Activated CD4-positive, alpha-beta memory T cell treated with anti-CD3 and anti-CD28 coated beads for 36 hours (primary cell): ENCODE data around the gene TAS1R2. TPM values are rescaled to one million over a fixed set of nuclear protein-coding genes. Genes with fewer than 3 reads are reported as not detected.
"Not testable (repeated sequence)": the region's sequence is repeated elsewhere in the genome, so short reads cannot be mapped to it uniquely, and the experiment has no call there.

Experiments used
- CTCF ChIA-PET: fragments of 350-600 bp; sonication (Branson Sonifier 250); formaldehyde crosslinking; loops from one replicate; lab custom pipeline; 2021; ENCODE audit warnings: antibody characterized with exemption, inconsistent platforms; lab: Charles Lee
- POLR2A ChIA-PET: fragments of 350-600 bp; sonication (Branson Sonifier 250); formaldehyde crosslinking; loops from one replicate; lab custom pipeline; 2021; ENCODE audit warnings: antibody characterized with exemption; lab: Charles Lee
- DNase-seq: peaks from one replicate; pipeline ENCODE4 v3.0.0-alpha.2; 2020
- H3K27ac Mint-ChIP-seq: one replicate; pipeline ENCODE4 v1.8.0; 2021; ENCODE audit warnings: mixed read lengths
- H3K27me3 Mint-ChIP-seq: one replicate; pipeline ENCODE4 v1.8.0; 2021; ENCODE audit warnings: mixed read lengths
- H3K36me3 Mint-ChIP-seq: one replicate; pipeline ENCODE4 v1.8.0; 2021; ENCODE audit warnings: mixed read lengths
- H3K4me1 Mint-ChIP-seq: one replicate; pipeline ENCODE4 v1.8.0; 2021; ENCODE audit warnings: low read depth, mixed read lengths
- H3K4me3 Mint-ChIP-seq: one replicate; pipeline ENCODE4 v1.8.0; 2021; ENCODE audit warnings: mild to moderate bottlenecking, mixed read lengths
- H3K9me3 Mint-ChIP-seq: one replicate; pipeline ENCODE4 v1.8.0; 2021; ENCODE audit warnings: mixed read lengths
- intact Hi-C: fragments of 100-400 bp; cut with micrococcal nuclease; formaldehyde crosslinking; loops from one replicate; pipeline ENCODE4 v1.15.1; 2023
- total RNA-seq, 2 experiments: library from RNA; stranded (reverse); gene quantifications; one replicate each; pipeline ENCODE4 v1.2.3, GENCODE V29; 2021

Gene TAS1R2
- total RNA-seq, 2 experiments from 2014 or later, result not detected

DNA sequence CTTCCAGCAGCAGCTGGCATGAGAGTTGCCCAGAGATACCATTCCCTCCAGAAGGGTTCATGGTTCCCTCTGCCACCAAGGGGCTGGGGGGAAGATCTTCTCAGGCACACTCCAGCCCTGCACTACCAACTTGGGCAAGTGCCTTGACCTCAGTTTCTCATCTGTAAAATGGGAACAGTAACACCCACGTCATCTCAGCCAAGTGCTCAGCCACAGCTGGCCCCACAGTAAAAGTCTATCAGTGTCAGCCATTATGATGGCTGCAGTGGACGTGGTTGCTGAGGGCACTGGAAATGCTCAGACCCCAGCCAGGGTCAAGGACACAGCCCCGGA lies 16.3 kb upstream of the TAS1R2 start:
- DNase-seq, result no peak
- intact Hi-C loops, result loop anchor here (2.0 kb wide), 1 partner anchor 279 kb away; no protein-coding TSS in a partner anchor
- Mint-ChIP-seq H3K4me3 (no peak overlapping the region), H3K36me3 (no peaks in the 10 kb centered on the region), H3K27ac (no peak overlapping the region), H3K9me3 (no peaks in the 10 kb centered on the region), H3K27me3 (no peaks in the 10 kb centered on the region), H3K4me1 (no peaks in the 10 kb centered on the region)
- ChIA-PET CTCF (interaction anchor here (0.6 to 4.4 kb wide), 17 partner anchors 9 to 576 kb away, joined by 3 to 34 read pairs (median 4); no protein-coding TSS in a partner anchor), POLR2A (no interaction called here)

DNA sequence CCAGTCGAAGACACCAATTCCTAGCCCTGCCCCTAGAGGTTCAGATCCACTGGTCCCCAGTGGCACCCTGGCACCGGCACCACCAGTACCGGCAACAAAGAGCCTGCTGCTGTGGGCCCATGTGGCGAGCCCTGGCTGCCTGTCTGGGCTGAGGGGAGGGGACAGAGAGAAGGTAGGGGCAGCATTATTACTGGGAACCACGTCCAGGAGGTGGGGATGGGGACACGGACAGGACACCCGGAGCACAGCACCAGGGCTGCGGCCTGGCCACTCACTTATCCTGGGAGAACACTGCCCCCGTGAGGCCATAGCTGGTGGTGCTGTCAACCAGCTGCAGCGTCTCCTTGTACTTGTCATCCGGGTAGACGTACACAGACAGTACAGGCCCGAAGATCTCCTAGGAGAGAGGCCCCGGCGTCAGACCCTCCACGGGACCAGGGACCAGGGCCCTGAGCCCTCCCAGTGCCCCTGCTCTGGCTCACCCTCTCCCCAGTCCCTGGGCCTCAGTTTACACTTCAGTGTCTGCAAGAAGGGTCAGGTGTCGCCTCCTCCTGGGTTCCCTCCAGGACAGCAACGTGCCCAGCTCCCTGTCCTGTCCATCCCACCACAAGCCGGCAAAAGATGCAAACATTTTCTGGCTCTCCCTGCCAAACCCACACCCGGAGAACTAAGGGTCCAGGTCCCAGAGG lies 15.8 kb upstream of the TAS1R2 start:
- POLR2A ChIA-PET, result interaction anchor here (0.9 kb wide), 1 partner anchor 363 kb away, joined by 3 read pairs; no protein-coding TSS in a partner anchor
- H3K27ac Mint-ChIP-seq, result no peak overlapping the region
- no peaks in the 10 kb centered on the region for H3K36me3 Mint-ChIP-seq
- no peaks in the 10 kb centered on the region for H3K27me3 Mint-ChIP-seq
- H3K4me1 Mint-ChIP-seq, result no peaks in the 10 kb centered on the region
- H3K4me3 Mint-ChIP-seq, result no peak overlapping the region
- H3K9me3 Mint-ChIP-seq, result no peaks in the 10 kb centered on the region
- intact Hi-C loops, result loop anchor here (2.0 kb wide), 1 partner anchor 278 kb away; no protein-coding TSS in a partner anchor
- CTCF ChIA-PET, result interaction anchor here (0.6 to 4.4 kb wide), 18 partner anchors 9 to 576 kb away, joined by 3 to 34 read pairs (median 4); no protein-coding TSS in a partner anchor
- peak; percentile 84 for DNase-seq

DNA sequence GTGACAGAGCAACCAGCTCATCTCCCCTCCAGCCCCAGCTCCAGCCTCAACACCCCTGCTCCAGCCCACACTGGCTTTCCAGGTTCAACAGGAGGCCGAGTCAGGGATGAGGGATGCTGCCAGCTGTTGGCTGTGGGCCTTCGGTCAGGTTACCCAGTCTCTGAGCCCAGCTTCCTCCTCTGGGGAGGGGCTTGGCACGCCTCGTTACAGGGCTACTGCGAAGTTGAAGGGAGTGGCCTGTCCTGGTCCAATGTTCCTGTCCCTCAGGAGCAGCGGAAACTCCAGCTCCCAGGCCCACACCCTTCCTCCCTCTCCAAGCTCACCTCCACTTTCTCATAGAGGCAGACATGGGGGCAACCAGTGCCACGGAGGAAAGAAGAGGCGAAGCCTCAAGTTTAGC lies 15.1 kb upstream of the TAS1R2 start:
- ChIA-PET CTCF (interaction anchor here (1.0 to 4.4 kb wide), 10 partner anchors 8 to 575 kb away, joined by 3 to 34 read pairs (median 5); no protein-coding TSS in a partner anchor), POLR2A (interaction anchor here (0.9 kb wide), 1 partner anchor 364 kb away, joined by 3 read pairs; no protein-coding TSS in a partner anchor)
- no peak for DNase-seq
- H3K4me3 Mint-ChIP-seq, result no peak overlapping the region
- no peaks in the 10 kb centered on the region for H3K9me3 Mint-ChIP-seq
- H3K27me3 Mint-ChIP-seq, result no peaks in the 10 kb centered on the region
- H3K36me3 Mint-ChIP-seq, result no peaks in the 10 kb centered on the region
- no peak overlapping the region for H3K27ac Mint-ChIP-seq
- H3K4me1 Mint-ChIP-seq, result no peaks in the 10 kb centered on the region
- intact Hi-C loops, result loop anchor here (2.0 kb wide), 1 partner anchor 278 kb away; no protein-coding TSS in a partner anchor

DNA sequence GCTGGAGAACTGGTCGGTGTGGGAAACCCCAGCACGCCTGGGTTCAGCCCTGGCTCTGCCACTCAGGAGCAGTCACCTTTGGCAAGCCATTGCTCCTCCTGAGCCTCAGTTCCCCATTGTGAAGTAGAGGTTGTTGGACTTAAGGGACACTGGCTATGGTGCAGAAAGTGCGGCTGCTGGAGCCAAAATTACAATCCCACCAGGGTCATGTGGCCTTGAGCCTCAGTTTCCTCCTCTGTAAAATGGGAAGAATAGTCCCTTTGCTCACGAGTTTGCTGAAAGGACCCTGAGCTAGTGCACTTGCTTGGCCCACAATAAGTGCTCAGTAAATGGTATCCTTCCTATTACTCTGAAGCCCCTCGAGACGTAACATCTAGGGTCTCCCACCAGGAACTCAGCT lies 14.6 kb upstream of the TAS1R2 start:
- DNase-seq, result no peak
- CTCF ChIA-PET, result interaction anchor here (1.1 to 4.4 kb wide), 6 partner anchors 10 to 575 kb away, joined by 4 to 34 read pairs (median 5); no protein-coding TSS in a partner anchor
- H3K4me3 Mint-ChIP-seq, result no peak overlapping the region
- intact Hi-C loops, result loop anchor here (2.0 kb wide), 1 partner anchor 277 kb away; no protein-coding TSS in a partner anchor
- no peak overlapping the region for H3K27ac Mint-ChIP-seq
- H3K36me3 Mint-ChIP-seq, result no peaks in the 10 kb centered on the region
- H3K4me1 Mint-ChIP-seq, result no peaks in the 10 kb centered on the region
- H3K27me3 Mint-ChIP-seq, result no peaks in the 10 kb centered on the region
- H3K9me3 Mint-ChIP-seq, result no peaks in the 10 kb centered on the region
- POLR2A ChIA-PET, result no interaction called here

DNA sequence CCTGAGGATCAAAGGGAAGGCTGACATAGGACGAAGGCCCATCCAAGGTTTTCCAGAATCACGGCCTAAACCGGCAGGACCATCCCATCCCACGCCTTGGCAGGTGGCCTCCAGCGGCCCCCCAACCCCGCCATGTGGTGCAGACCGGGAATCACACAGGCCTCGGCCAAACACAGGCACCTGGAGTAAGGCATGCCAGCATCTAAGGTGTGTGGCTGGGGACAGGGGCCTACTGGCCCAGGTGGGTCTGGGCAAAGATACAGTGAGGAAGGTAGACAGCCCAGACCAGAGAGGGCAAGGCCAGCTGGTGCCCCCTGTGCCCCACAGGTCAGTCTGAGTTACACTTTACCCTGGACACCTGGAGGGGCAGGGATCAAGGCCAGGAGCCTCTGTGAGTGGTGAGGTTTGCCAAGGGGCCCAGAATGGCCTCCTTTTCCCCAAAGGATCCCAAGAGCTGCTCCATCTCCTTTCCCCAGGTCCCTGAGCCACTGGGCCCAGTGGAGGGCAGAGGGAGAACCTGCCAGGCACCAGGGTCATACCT lies 12.7 kb upstream of the TAS1R2 start:
- Mint-ChIP-seq H3K27ac (no peak overlapping the region), H3K36me3 (no peaks in the 10 kb centered on the region), H3K4me1 (no peaks in the 10 kb centered on the region), H3K9me3 (no peaks in the 10 kb centered on the region), H3K27me3 (peaks cover 2% of the 10 kb centered on the region), H3K4me3 (no peak overlapping the region)
- ChIA-PET CTCF (interaction anchor here (0.7 to 4.4 kb wide), 4 partner anchors 10 to 274 kb away, joined by 3 to 34 read pairs (median 4); no protein-coding TSS in a partner anchor), POLR2A (no interaction called here)
- intact Hi-C loops, result no loop called here
- DNase-seq, result no peak

DNA sequence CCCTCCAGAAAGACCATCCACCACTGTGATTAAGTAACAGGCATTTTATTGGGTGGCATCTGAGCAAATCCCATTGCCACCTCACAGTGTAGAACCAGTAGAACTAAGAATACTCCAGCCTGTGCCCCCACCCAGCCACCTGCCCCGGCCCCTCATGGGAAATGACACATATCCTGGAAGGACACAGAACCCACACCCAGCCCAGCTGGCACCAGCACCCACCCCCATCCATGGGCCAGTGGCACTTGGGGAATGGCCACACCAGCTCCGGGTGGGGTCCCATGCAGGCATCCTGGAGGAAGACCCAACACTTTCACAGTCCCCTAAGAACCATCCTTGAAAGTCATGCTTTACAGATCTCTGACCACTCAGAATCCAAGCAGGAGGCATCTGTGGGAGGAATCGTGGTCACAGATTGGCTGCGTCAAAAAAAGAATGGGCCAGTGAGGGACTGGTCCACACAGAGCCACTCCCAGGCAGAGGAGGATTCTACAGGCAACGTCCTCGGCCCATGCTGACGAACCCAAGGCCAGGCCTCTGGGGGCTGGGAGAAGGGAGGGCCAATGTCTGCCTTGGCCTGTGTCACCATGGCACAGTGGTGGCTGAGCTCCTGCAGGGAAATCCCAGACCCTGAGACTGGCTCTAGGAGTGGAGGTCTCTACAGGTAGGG lies 12.1 kb upstream of the TAS1R2 start:
- no peaks in the 10 kb centered on the region for H3K9me3 Mint-ChIP-seq
- H3K4me3 Mint-ChIP-seq, result no peak overlapping the region
- no peak overlapping the region for H3K27ac Mint-ChIP-seq
- ChIA-PET CTCF (interaction anchor here (0.7 to 1.3 kb wide), 2 partner anchors 12 to 19 kb away, joined by 3 to 4 read pairs; no protein-coding TSS in a partner anchor), POLR2A (no interaction called here)
- H3K4me1 Mint-ChIP-seq, result no peaks in the 10 kb centered on the region
- no peaks in the 10 kb centered on the region for H3K36me3 Mint-ChIP-seq
- no peak for DNase-seq
- H3K27me3 Mint-ChIP-seq, result peaks cover 5% of the 10 kb centered on the region
- intact Hi-C loops, result no loop called here

DNA sequence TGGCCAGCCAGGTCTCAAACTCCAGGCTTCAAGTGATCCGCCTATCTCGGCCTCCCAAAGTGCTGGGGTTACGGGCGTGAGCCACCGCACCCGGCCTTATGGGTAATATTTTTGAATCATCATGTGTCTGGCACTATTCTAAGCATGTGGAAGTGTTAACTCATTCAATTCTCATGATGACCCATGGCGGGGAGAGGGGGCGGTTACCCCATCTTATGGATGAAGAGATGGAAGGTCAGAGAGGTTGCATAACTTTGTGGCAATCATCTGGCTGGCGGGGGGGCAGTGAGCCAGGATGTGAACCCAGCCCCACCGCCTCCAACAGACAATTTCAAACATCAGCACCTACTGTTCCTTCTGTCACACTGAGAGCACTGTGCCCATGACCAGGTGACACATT lies 11.5 kb upstream of the TAS1R2 start:
- Mint-ChIP-seq H3K4me3 (no peak overlapping the region), H3K9me3 (no peaks in the 10 kb centered on the region), H3K27ac (no peak overlapping the region), H3K36me3 (no peaks in the 10 kb centered on the region), H3K4me1 (no peaks in the 10 kb centered on the region), H3K27me3 (peaks cover 5% of the 10 kb centered on the region)
- ChIA-PET POLR2A (no interaction called here), CTCF (interaction anchor here (1.3 kb wide), 1 partner anchor 13 kb away, joined by 4 read pairs; no protein-coding TSS in a partner anchor)
- DNase-seq, result no peak
- intact Hi-C loops, result no loop called here

DNA sequence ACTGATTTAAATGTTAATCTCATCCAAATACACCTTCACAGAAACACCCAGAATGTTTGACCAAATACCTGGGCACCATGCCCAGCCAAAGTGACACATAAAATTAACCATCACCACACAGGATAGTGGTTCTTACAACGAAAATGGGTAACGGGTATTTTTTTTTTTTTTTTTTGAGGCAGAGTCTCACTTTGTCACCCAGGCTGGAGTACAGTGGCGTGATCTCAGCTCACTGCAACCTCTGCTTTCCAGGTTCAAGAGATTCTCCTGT lies 11.1 kb upstream of the TAS1R2 start:
- H3K9me3 Mint-ChIP-seq, DNase-seq, CTCF ChIA-PET, H3K36me3 Mint-ChIP-seq, intact Hi-C loops, H3K27ac Mint-ChIP-seq, H3K27me3 Mint-ChIP-seq, H3K4me3 Mint-ChIP-seq, POLR2A ChIA-PET, H3K4me1 Mint-ChIP-seq: not testable (repeated sequence)

DNA sequence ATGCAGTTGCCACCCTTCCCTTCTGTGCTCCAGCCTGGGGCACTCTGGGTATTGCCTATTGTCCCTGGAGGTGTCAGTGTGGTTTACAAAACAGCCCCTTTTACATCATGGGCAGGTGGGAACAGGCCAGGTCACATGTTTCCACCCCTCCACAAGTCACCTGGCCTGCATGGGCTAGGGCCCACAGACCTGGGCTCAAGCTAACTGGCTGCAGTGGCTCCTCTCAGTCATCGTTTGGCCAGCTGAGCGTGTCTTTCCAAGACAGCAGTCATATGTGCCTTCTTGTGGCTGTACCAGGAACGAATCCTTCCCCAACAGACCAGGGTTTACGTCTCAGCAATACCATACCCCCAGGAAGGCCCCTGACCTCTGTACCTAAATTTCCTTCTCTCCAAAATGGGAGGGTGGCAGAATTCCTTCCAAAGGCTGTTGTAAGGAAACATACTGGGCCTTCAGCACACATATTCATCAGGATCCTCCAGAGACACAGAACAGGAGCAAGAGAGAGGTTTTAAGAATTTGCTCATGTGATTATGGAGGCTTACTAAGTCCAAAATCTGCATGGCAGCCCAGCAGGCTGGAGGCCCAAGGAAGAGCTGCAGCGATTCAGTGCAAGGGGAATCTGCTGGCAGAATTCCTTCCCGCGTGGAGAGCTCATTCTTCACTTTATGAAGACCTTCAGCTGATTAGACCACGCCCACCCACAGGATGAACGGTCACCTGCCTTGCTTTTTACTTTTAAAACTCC lies 10.6 kb upstream of the TAS1R2 start:
- H3K27me3 Mint-ChIP-seq, result peaks cover 6% of the 10 kb centered on the region
- CTCF ChIA-PET, result no interaction called here
- no peaks in the 10 kb centered on the region for H3K9me3 Mint-ChIP-seq
- no peaks in the 10 kb centered on the region for H3K4me1 Mint-ChIP-seq
- no peaks in the 10 kb centered on the region for H3K36me3 Mint-ChIP-seq
- POLR2A ChIA-PET, result no interaction called here
- no peak overlapping the region for H3K4me3 Mint-ChIP-seq
- intact Hi-C loops, result no loop called here
- no peak overlapping the region for H3K27ac Mint-ChIP-seq
- DNase-seq, result no peak

DNA sequence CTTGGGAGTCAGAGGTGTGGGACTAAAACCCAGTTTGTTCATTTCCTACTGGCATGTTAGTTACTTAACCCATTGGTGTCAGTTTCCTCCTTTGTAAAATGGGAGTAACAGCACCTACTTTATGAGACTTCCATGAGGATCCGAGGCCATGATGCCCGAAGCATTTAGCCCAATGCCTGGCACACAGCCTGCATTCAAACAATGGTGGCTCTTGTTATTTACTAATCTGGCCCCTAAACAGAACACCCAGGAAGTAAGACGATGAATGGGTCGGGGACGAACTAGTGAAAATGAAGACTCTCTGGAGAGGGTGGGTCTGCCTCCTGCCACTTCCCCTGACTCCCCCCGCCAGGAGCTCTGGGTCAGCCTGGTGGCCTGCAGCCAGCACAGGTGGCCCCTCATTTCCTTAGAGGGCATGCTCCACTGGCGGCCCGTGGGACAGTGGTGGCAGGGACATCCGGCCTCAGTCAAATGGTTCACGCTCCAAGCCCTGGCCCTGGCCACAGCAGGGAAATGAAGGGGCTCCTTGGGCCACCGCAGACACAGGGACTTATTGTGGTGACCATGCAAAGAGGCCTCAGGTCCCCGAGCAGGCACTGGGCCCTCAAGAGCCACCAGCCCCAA lies 9.5 kb upstream of the TAS1R2 start:
- Mint-ChIP-seq H3K36me3 (no peaks in the 10 kb centered on the region), H3K4me3 (no peak overlapping the region), H3K9me3 (no peaks in the 10 kb centered on the region), H3K27me3 (peaks cover 6% of the 10 kb centered on the region), H3K27ac (no peak overlapping the region), H3K4me1 (no peaks in the 10 kb centered on the region)
- CTCF ChIA-PET, result no interaction called here
- DNase-seq, result no peak
- intact Hi-C loops, result no loop called here
- POLR2A ChIA-PET, result no interaction called here

DNA sequence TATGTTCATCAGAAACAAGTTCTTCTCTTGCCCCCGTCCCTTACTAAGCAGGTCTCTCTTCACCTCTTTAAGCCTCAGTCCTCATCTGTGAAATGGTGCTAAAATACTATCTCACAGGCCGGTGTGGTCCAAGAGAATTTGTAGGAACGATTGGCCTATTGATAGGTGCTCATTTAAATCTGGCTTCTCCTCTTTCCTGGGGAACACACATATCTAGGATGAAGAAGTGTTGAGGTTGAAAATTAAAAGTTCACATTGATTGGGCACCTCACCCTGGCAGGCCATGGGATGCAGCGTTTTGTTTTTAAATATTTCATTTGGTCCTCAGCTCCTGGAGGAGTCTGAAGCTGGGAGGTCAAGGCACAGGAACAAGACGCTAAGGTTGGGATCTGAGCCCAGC lies 8.9 kb upstream of the TAS1R2 start:
- Mint-ChIP-seq H3K27ac (no peak overlapping the region), H3K4me3 (no peak overlapping the region), H3K27me3 (peaks cover 6% of the 10 kb centered on the region), H3K4me1 (no peaks in the 10 kb centered on the region), H3K9me3 (no peaks in the 10 kb centered on the region), H3K36me3 (no peaks in the 10 kb centered on the region)
- intact Hi-C loops, result no loop called here
- ChIA-PET CTCF (no interaction called here), POLR2A (no interaction called here)
- DNase-seq, result no peak
